ENCODE data around the gene KRT83. TPM values are rescaled to one million over a fixed set of nuclear protein-coding genes. Genes with fewer than 3 reads are reported as not detected.
A peak's percentile ranks its signal among the peaks of the same experiment; 100 is the strongest.

The KRT83 gene
- not detected for total RNA-seq

DNA sequence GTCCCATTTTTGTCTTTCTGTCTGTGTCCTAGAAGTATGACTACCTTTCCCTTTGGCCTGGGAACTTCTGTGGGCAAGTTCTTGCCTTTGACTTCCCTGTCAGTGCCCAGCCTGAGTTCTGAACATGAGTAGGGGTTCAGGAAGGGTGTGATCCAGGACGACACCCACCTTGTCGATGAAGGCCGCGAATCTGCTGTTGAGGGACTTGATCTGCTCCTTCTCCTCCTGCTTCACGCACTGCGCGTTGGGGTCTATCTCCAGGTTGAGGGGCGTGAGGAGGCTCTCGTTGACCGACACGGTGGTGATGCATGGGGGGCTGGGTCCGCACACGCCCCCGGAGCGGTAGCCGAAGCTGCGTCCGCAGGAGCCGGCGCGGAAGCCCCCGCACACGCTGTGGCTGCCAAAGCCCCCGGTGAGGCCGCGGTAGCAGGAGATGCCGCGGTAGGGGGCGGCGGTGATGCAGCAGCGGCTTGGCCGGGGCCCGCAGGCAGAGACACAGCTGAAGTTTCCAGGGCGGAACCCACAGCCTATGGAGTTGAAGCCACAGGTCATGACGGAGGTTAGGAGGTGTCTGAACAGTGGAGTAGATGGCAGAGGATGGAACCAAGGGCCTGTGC lies at the start of gene KRT83:
TSS of gene KRT83 (minus strand) at position 615 of the 617 bp plus-strand sequence. CDS start at position 552, 63 bp downstream.
- Mint-ChIP-seq H3K4me3 (no peak within 1 kb of the TSS), H3K27me3 (peaks cover 23 to 29% of the 10 kb centered on the region in 2 donors), H3K9me3 (no peaks in the 10 kb centered on the region), H3K36me3 (no peaks in the 10 kb centered on the region), H3K4me1 (ENCODE audit: low read depth in 2 of 2) (no peaks in the 10 kb centered on the region), H3K27ac (no peak within 1 kb of the TSS)
- no peak for ATAC-seq
- DNase-seq (ENCODE audit: low spot score): no peak

- Mint-ChIP-seq H3K9me3 (no peaks in the 10 kb centered on the region), H3K27ac (no peak overlapping the region), H3K27me3 (peaks cover 32 to 34% of the 10 kb centered on the region in 2 donors), H3K36me3 (peaks cover 4% of the 10 kb centered on the region), H3K4me3 (no peak overlapping the region), H3K4me1 (ENCODE audit: low read depth in 2 of 2) (no peaks in the 10 kb centered on the region)
- ATAC-seq (peak in 1 of 2 donors; percentile 5), DNase-seq (ENCODE audit: low spot score) (peak; percentile 50)
Measured at GRCh38 chr12:52369809-52370208, 48.6 kb upstream of the KRT83 start.

DNA sequence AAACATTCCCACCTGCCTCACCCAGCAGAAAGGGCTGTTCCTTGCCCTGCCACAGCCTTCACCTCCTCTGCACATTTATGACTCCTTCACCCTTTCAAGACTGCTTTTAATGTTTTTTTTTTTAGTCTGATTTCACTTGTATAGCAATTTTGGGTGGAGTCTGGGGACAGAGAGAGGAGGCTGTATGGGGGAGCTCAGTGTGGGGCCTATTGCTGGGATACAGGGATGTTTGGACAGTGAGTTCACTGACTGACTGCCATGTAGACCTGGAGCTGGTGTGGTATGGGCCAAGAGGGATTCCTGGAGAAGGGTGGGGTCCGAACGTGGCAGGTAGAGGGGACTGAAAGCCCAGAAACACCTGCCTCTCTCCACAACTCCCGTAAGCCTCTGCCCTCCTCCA lies 48.0 kb upstream of the KRT83 start:
- Mint-ChIP-seq H3K27me3 (peaks cover 35 to 40% of the 10 kb centered on the region in 2 donors), H3K9me3 (no peaks in the 10 kb centered on the region), H3K27ac (no peak overlapping the region), H3K36me3 (peaks cover 1% of the 10 kb centered on the region), H3K4me1 (ENCODE audit: low read depth in 2 of 2) (no peaks in the 10 kb centered on the region), H3K4me3 (no peak overlapping the region)
- no peak for DNase-seq (ENCODE audit: low spot score)
- ATAC-seq: no peak

DNA sequence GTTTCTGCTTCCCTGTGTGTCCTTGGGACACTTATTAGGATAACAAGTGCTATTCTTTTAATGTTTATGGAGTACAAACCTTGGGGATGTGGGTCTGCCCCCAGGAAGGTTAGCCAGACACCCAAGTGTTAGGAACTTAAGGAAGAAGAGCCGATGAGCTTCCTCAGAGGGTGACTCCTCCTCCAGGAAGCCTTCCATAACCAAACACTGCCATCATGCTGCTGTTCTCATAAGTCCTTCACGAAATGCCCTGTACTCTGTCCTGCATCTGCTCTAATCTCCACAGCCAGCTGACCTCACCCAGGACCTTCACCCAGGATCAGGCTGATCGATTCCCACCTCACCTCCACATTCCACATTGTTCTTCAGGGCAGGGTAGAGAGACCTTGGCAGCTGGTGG lies 47.3 kb upstream of the KRT83 start:
- ATAC-seq: no peak
- Mint-ChIP-seq H3K27me3 (peaks cover 36 to 42% of the 10 kb centered on the region in 2 donors), H3K36me3 (no peaks in the 10 kb centered on the region)

DNA sequence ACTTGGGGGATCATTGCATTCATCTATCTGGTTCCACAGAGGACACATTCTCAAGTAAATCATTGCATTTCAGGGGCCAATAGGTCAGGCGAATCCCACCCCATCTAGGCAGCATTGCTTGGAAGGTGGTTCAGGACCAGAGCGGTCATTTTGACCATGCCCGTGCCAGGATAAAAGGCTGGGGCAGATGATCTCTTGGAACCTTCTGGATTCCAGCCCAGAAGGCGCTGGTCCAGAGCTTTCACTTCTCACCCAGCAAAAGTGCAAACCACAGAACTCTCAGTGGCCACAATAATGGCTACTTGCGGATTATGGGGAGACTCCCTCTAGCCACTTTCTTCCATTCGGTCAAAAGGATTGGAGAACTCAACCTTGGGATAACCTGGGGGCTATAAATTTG lies 46.7 kb upstream of the KRT83 start:
- ATAC-seq: no peak
- H3K4me1 Mint-ChIP-seq (ENCODE audit: low read depth in 2 of 2): peaks cover 0 to 4% of the 10 kb centered on the region in 2 donors

More for the DNA sequence above, 47.3 kb upstream of the KRT83 start:
- no peaks in the 10 kb centered on the region for H3K9me3 Mint-ChIP-seq
- H3K4me1 Mint-ChIP-seq (ENCODE audit: low read depth in 2 of 2): no peaks in the 10 kb centered on the region
- DNase-seq (ENCODE audit: low spot score): no peak
- no peak overlapping the region for H3K4me3 Mint-ChIP-seq
- peak overlapping the region in 1 of 2 donors; percentile 32 for H3K27ac Mint-ChIP-seq

DNA sequence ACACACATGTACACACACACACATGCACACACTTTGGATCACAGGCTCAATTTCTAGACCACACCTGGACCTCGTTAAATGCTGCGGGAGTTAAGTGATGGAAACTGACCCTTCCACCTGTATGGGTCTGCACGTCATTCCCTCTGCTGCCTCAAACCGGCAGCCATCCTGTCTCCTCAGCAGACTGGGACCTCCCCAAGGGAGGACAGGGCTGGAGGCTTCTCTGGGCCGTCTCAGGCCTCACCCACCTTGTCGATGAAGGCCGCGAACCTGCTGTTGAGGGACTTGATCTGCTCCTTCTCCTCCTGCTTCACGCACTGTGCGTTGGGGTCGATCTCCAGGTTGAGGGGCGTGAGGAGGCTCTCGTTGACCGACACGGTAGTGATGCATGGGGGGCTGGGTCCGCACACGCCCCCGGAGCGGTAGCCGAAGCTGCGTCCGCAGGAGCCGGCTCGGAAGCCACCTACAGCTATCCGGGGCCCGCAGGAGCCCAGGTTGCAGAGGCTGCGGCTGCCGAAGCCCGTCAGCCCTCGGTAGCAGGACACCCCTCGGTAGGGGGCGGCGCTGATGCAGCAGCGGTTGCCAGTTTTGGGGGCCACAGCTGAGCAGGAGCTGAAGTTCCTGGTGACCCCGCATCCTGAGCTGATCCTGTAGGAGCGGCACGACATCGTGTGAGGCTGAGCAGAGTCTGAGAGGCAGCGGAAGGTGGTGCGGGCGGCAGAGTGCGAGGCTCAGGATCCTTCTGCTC lies 45.7 kb upstream of the KRT83 start, which contains the start of gene KRT85:
TSS of gene KRT85 (minus strand) at position 744 of the 748 bp plus-strand sequence. CDS start at position 668, 76 bp downstream.
- DNase-seq (ENCODE audit: low spot score) (peak; percentile 39), ATAC-seq (no peak)
- Mint-ChIP-seq H3K9me3 (no peaks in the 10 kb centered on the region), H3K4me1 (ENCODE audit: low read depth in 2 of 2) (peaks cover under 1 to 9% of the 10 kb centered on the region in 2 donors), H3K36me3 (no peaks in the 10 kb centered on the region), H3K27ac (no peak within 1 kb of the TSS), H3K4me3 (no peak within 1 kb of the TSS), H3K27me3 (peaks cover 32 to 38% of the 10 kb centered on the region in 2 donors)

More for the DNA sequence above, 46.7 kb upstream of the KRT83 start:
- Mint-ChIP-seq H3K36me3 (no peaks in the 10 kb centered on the region), H3K4me3 (no peak overlapping the region), H3K27me3 (peaks cover 36 to 42% of the 10 kb centered on the region in 2 donors), H3K27ac (no peak overlapping the region), H3K9me3 (no peaks in the 10 kb centered on the region)
- DNase-seq (ENCODE audit: low spot score): peak; percentile 18

DNA sequence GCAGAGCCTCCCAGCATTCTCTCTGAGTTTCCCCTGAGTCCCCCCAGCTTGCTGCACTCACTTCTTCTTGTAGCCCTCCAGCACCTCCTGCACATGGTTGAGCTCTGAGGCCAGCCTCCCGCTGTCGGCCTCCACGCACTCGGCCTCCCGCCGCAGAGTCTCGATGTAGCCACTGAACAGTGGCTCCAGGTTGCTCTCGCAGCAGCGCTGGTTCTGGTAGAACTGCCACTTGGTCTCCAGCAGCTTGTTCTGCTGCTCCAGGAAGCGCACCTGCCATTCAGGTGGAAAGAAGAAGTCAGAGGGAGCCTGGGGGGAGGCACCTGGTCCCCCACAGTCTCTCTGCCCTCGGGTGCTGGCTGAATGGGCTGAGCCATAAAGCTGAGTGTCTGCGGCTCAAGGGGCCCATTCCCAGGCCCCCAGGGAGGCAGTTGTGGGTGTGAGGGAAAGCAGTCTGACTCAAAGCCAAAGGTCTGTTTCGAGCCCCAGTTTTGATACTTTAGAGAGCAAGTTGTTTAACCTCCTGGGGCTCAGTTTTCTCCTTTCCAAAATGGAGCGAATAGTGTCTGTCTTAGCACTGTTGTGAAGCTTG lies 43.8 kb upstream of the KRT83 start:
- H3K27me3 Mint-ChIP-seq: peaks cover 25% of the 10 kb centered on the region in 2 donors
- ATAC-seq (no peak), DNase-seq (ENCODE audit: low spot score) (no peak)
- H3K27ac Mint-ChIP-seq: no peak overlapping the region
- no peaks in the 10 kb centered on the region for H3K9me3 Mint-ChIP-seq
- H3K4me1 Mint-ChIP-seq (ENCODE audit: low read depth in 2 of 2): peaks cover 19 to 26% of the 10 kb centered on the region in 2 donors
- no peak overlapping the region for H3K4me3 Mint-ChIP-seq
- no peaks in the 10 kb centered on the region for H3K36me3 Mint-ChIP-seq

- no peak overlapping the region for H3K4me3 Mint-ChIP-seq
- H3K27me3 Mint-ChIP-seq: peaks cover 27 to 32% of the 10 kb centered on the region in 2 donors
- ATAC-seq: no peak
- H3K9me3 Mint-ChIP-seq: no peaks in the 10 kb centered on the region
- H3K27ac Mint-ChIP-seq: no peak overlapping the region
- H3K4me1 Mint-ChIP-seq (ENCODE audit: low read depth in 2 of 2): peaks cover 29 to 34% of the 10 kb centered on the region in 2 donors
- DNase-seq (ENCODE audit: low spot score): no peak
- H3K36me3 Mint-ChIP-seq: no peaks in the 10 kb centered on the region
Measured at GRCh38 chr12:52364061-52364460, 42.9 kb upstream of the KRT83 start.

- H3K27ac Mint-ChIP-seq: peak overlapping the region in 1 of 2 donors; percentile 33
- no peaks in the 10 kb centered on the region for H3K9me3 Mint-ChIP-seq
- peaks cover 37 to 42% of the 10 kb centered on the region in 2 donors for H3K4me1 Mint-ChIP-seq (ENCODE audit: low read depth in 2 of 2)
- H3K36me3 Mint-ChIP-seq: no peaks in the 10 kb centered on the region
- ATAC-seq: no peak
- H3K27me3 Mint-ChIP-seq: peaks cover 22 to 26% of the 10 kb centered on the region in 2 donors
- no peak overlapping the region for H3K4me3 Mint-ChIP-seq
- DNase-seq (ENCODE audit: low spot score): no peak
Measured at GRCh38 chr12:52363111-52363679, 42.0 kb upstream of the KRT83 start.

GRCh38 chr12:52362118-52362726 lies 41.0 kb upstream of the KRT83 start:
- peak; percentile 23 for DNase-seq (ENCODE audit: low spot score)
- H3K4me3 Mint-ChIP-seq: no peak overlapping the region
- H3K36me3 Mint-ChIP-seq: no peaks in the 10 kb centered on the region
- H3K9me3 Mint-ChIP-seq: no peaks in the 10 kb centered on the region
- no peak overlapping the region for H3K27ac Mint-ChIP-seq
- H3K27me3 Mint-ChIP-seq: peaks cover 25 to 36% of the 10 kb centered on the region in 2 donors
- no peak for ATAC-seq
- H3K4me1 Mint-ChIP-seq (ENCODE audit: low read depth in 2 of 2): peaks cover 45 to 46% of the 10 kb centered on the region in 2 donors

- Mint-ChIP-seq H3K27me3 (peaks cover 27 to 37% of the 10 kb centered on the region in 2 donors), H3K9me3 (no peaks in the 10 kb centered on the region), H3K4me3 (no peak overlapping the region), H3K4me1 (ENCODE audit: low read depth in 2 of 2) (peaks cover 45 to 46% of the 10 kb centered on the region in 2 donors), H3K27ac (no peak overlapping the region), H3K36me3 (no peaks in the 10 kb centered on the region)
- DNase-seq (ENCODE audit: low spot score): peak; percentile 48
- ATAC-seq: peak; percentile 66 to 79
Measured at GRCh38 chr12:52361553-52361952, 40.4 kb upstream of the KRT83 start.

DNA sequence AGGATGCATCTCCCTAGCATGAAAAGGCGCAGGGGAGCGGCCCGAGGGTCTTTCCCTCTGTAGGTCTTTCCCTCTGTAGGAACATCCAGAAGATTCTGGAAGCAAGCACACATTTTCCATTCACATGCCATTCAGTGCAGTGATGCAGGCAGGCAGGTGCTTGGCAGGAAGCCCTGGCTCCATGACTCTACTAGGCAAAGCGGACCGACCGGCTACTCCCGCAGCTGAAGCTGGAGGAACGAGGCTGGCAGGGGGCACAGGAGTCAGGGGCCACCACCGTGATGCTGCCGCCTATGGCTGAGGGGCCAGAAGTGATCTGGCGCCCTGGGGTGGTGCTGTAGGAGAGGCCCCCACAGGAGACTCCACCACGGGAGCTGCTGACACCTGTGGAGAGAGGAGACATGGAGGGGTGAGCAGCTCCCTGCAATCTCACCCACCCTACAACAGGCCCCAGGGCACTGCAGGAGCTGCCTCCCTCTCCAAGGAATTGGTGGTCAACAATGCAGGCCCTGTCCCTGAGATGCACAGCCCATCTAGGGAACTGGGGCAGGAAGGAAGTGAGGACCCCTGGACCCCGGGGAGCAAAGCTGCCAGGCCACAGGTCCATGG lies 39.6 kb upstream of the KRT83 start:
- Mint-ChIP-seq H3K4me3 (no peak overlapping the region), H3K27me3 (peaks cover 24 to 37% of the 10 kb centered on the region in 2 donors), H3K4me1 (ENCODE audit: low read depth in 2 of 2) (peaks cover 45 to 46% of the 10 kb centered on the region in 2 donors), H3K27ac (peak overlapping the region in 1 of 2 donors; percentile 63), H3K36me3 (no peaks in the 10 kb centered on the region), H3K9me3 (no peaks in the 10 kb centered on the region)
- DNase-seq (ENCODE audit: low spot score) (peak; percentile 58), ATAC-seq (no peak)

DNA sequence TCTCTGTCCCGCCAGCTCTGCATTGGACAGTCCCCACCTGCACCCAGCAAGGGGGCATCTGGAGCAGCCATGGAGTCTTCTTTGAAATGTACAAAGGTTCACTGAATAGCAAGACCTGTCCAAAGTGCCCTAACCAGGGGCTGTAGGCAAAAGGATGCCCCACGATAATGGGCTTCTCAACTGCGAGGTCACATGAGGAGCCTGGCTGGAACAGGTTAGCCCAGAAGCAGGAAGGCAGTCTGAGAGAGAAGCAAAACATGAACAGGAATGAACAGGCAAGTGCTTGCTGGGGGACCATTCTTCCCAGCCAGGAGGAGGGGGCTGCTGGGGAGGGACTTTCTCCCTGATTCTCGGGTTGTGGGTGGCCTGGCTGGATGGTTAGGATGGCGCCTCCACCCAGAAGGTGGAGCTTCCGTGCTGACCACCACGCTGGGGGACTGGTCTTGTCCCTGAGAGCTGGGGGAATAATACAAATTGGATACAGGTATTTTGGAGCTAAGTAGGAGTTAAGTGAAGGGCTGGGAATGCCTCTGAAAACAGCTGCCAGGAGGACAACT lies 39.0 kb upstream of the KRT83 start:
- H3K27ac Mint-ChIP-seq: peak overlapping the region; percentile 6 to 63
- H3K9me3 Mint-ChIP-seq: no peaks in the 10 kb centered on the region
- H3K27me3 Mint-ChIP-seq: peaks cover 22 to 37% of the 10 kb centered on the region in 2 donors
- H3K4me3 Mint-ChIP-seq: no peak overlapping the region
- ATAC-seq (no peak), DNase-seq (ENCODE audit: low spot score) (peak; percentile 40)
- peaks cover 45 to 46% of the 10 kb centered on the region in 2 donors for H3K4me1 Mint-ChIP-seq (ENCODE audit: low read depth in 2 of 2)
- H3K36me3 Mint-ChIP-seq: no peaks in the 10 kb centered on the region
